IMR-90 (cell line): ENCODE results near the gene PRUNE2.
A peak's percentile ranks its signal among the peaks of the same experiment; 100 is the strongest.

Source experiments
- BHLHE40 ChIP-seq: fragments of 150-350 bp; IDR thresholded peaks from 2 replicates; pipeline ENCODE4 v1.6.1; 2016; ENCODE audit warnings: mild to moderate bottlenecking, low read depth, low read length
- CEBPB ChIP-seq: IDR thresholded peaks from 2 replicates; pipeline ENCODE4 v1.6.1; 2012; ENCODE audit warnings: low read depth, low read length, improper control_type of control experiment
- CHD1 ChIP-seq: IDR thresholded peaks from 2 replicates; pipeline ENCODE4 v1.6.1; 2012; ENCODE audit warnings: low read depth, low read length, improper control_type of control experiment
- CTCF ChIP-seq: conservative IDR thresholded peaks from 2 replicates; pipeline ENCODE4 v1.5.1; 2012; ENCODE audit warnings: mild to moderate bottlenecking, low read depth, low read length, improper control_type of control experiment
- ELK1 ChIP-seq: fragments of 150-350 bp; IDR thresholded peaks from 2 replicates; pipeline ENCODE4 v1.6.1; 2016; ENCODE audit warnings: low read depth, mild to moderate bottlenecking, low read length, moderate library complexity, borderline replicate concordance
- MAZ ChIP-seq: IDR thresholded peaks from 2 replicates; pipeline ENCODE4 v1.6.1; 2012; ENCODE audit warnings: low read depth, mild to moderate bottlenecking, low read length, improper control_type of control experiment, moderate library complexity, borderline replicate concordance
- SMC3 ChIP-seq: fragments of 150-350 bp; IDR thresholded peaks from 2 replicates; pipeline ENCODE4 v1.6.1; 2016; ENCODE audit warnings: low read depth, mild to moderate bottlenecking, antibody characterized with exemption, low read length, moderate library complexity

- TF ChIP-seq CTCF (peak; percentile 43; the same call in 1 of the 2 replicates), CHD1 (no peak), CEBPB (peak; percentile 38; the same call in 1 of the 2 replicates), SMC3 (no peak; the same call in 1 of the 2 replicates), BHLHE40 (no peak), ELK1 (no peak), MAZ (no peak)
These were observed 149.7 kb downstream of the PRUNE2 start for GRCh38 chr9:76756268-76756640.
